ENCODE measurements around the gene CTAG1A.
A peak's percentile ranks its signal among the peaks of the same experiment; 100 is the strongest.

CTAG1A gene

GRCh38 chrX:154592505-154592904 is 7.6 kb downstream of the CTAG1A start:
- DNase-seq, result no peak
- no peaks in the 10 kb centered on the region for H3K36me3 ChIP-seq (ENCODE audit: control insufficient read depth, insufficient read depth, low read length)
- H3K79me2 ChIP-seq (ENCODE audit: control insufficient read depth, insufficient read depth, low read length), result no peaks in the 10 kb centered on the region
- no peak overlapping the region for H2BK5ac ChIP-seq (ENCODE audit: low read length)
- no peak overlapping the region for H2BK120ac ChIP-seq (ENCODE audit: low read depth, low read length)
- no peaks in the 10 kb centered on the region for H3K27me3 ChIP-seq (ENCODE audit: insufficient read depth, low read length, poor library complexity)
- H3K9ac ChIP-seq (ENCODE audit: low read length), result no peak overlapping the region
- no peak overlapping the region for H4K5ac ChIP-seq (ENCODE audit: low read length)
- no peak overlapping the region for H4K8ac ChIP-seq (ENCODE audit: low read depth, low read length)
- H3K18ac ChIP-seq (ENCODE audit: low read length), result no peak overlapping the region
- no peak overlapping the region for H2AK5ac ChIP-seq (ENCODE audit: low read length)
- H3K4me1 ChIP-seq (ENCODE audit: control insufficient read depth, low read depth, low read length), result no peaks in the 10 kb centered on the region
- H3K4me2 ChIP-seq (ENCODE audit: low read length), result no peak overlapping the region
- no peaks in the 10 kb centered on the region for H3K79me1 ChIP-seq (ENCODE audit: low read length)
- H2BK15ac ChIP-seq (replicated peaks; ENCODE audit: low read depth), result no peak overlapping the region
- H3K4me3 ChIP-seq (ENCODE audit: low read length), result no peak overlapping the region
- no peak overlapping the region for H3K4ac ChIP-seq (ENCODE audit: low read depth, low read length)
- no peak overlapping the region for H3K56ac ChIP-seq (ENCODE audit: low read length)
- no peak overlapping the region for H3K27ac ChIP-seq (ENCODE audit: low read depth, low read length)
- no peak overlapping the region for H3K23ac ChIP-seq (ENCODE audit: low read length)
- WGBS (ENCODE audit: extremely low coverage, insufficient coverage, low lambda C conversion rate), result no CpG with 5 or more reads among the region's 5 CpGs

- Histone ChIP-seq H2BK5ac (ENCODE audit: low read length) (no peak overlapping the region), H3K27me3 (ENCODE audit: insufficient read depth, low read length, poor library complexity) (no peaks in the 10 kb centered on the region), H3K79me1 (ENCODE audit: low read length) (no peaks in the 10 kb centered on the region), H4K8ac (ENCODE audit: low read depth, low read length) (no peak overlapping the region), H3K9ac (ENCODE audit: low read length) (no peak overlapping the region), H2BK120ac (ENCODE audit: low read depth, low read length) (no peak overlapping the region), H2BK15ac (replicated peaks; ENCODE audit: low read depth) (no peak overlapping the region), H3K4ac (ENCODE audit: low read depth, low read length) (no peak overlapping the region), H3K36me3 (ENCODE audit: control insufficient read depth, insufficient read depth, low read length) (no peaks in the 10 kb centered on the region), H3K56ac (ENCODE audit: low read length) (no peak overlapping the region), H4K5ac (ENCODE audit: low read length) (no peak overlapping the region), H2AK5ac (ENCODE audit: low read length) (no peak overlapping the region), H3K18ac (ENCODE audit: low read length) (no peak overlapping the region), H3K4me1 (ENCODE audit: control insufficient read depth, low read depth, low read length) (no peaks in the 10 kb centered on the region), H3K27ac (ENCODE audit: low read depth, low read length) (no peak overlapping the region), H3K4me2 (ENCODE audit: low read length) (no peak overlapping the region), H3K4me3 (ENCODE audit: low read length) (no peak overlapping the region), H3K79me2 (ENCODE audit: control insufficient read depth, insufficient read depth, low read length) (no peaks in the 10 kb centered on the region), H3K23ac (ENCODE audit: low read length) (no peak overlapping the region)
- DNase-seq, result no peak
- no CpG with 5 or more reads among the region's 5 CpGs for WGBS (ENCODE audit: extremely low coverage, insufficient coverage, low lambda C conversion rate)
Observed at GRCh38 chrX:154593201-154593600, 8.3 kb downstream of the CTAG1A start.

GRCh38 chrX:154594491-154594890 is 9.6 kb downstream of the CTAG1A start:
- Histone ChIP-seq H3K4ac (ENCODE audit: low read depth, low read length) (no peak overlapping the region), H3K9ac (ENCODE audit: low read length) (no peak overlapping the region), H3K56ac (ENCODE audit: low read length) (no peak overlapping the region), H2AK5ac (ENCODE audit: low read length) (no peak overlapping the region), H3K4me1 (ENCODE audit: control insufficient read depth, low read depth, low read length) (no peaks in the 10 kb centered on the region), H3K79me2 (ENCODE audit: control insufficient read depth, insufficient read depth, low read length) (no peaks in the 10 kb centered on the region), H4K8ac (ENCODE audit: low read depth, low read length) (no peak overlapping the region), H3K27ac (ENCODE audit: low read depth, low read length) (no peak overlapping the region), H2BK5ac (ENCODE audit: low read length) (no peak overlapping the region), H3K18ac (ENCODE audit: low read length) (no peak overlapping the region), H4K5ac (ENCODE audit: low read length) (no peak overlapping the region), H2BK15ac (replicated peaks; ENCODE audit: low read depth) (no peak overlapping the region), H3K4me2 (ENCODE audit: low read length) (no peak overlapping the region), H3K4me3 (ENCODE audit: low read length) (no peak overlapping the region), H2BK120ac (ENCODE audit: low read depth, low read length) (no peak overlapping the region), H3K27me3 (ENCODE audit: insufficient read depth, low read length, poor library complexity) (no peaks in the 10 kb centered on the region), H3K79me1 (ENCODE audit: low read length) (no peaks in the 10 kb centered on the region), H3K23ac (ENCODE audit: low read length) (no peak overlapping the region), H3K36me3 (ENCODE audit: control insufficient read depth, insufficient read depth, low read length) (no peaks in the 10 kb centered on the region)
- no CpG with 5 or more reads among the region's 4 CpGs for WGBS (ENCODE audit: extremely low coverage, insufficient coverage, low lambda C conversion rate)
- no peak for DNase-seq

GRCh38 chrX:154595559-154596249 is 10.8 kb downstream of the CTAG1A start:
- no peaks in the 10 kb centered on the region for H3K36me3 ChIP-seq (ENCODE audit: control insufficient read depth, insufficient read depth, low read length)
- DNase-seq, result peak; percentile 2
- H2AK5ac ChIP-seq (ENCODE audit: low read length), result no peak overlapping the region
- no peak overlapping the region for H3K4me2 ChIP-seq (ENCODE audit: low read length)
- no peak overlapping the region for H3K4me3 ChIP-seq (ENCODE audit: low read length)
- H3K9ac ChIP-seq (ENCODE audit: low read length), result no peak overlapping the region
- no peak overlapping the region for H3K27ac ChIP-seq (ENCODE audit: low read depth, low read length)
- H3K56ac ChIP-seq (ENCODE audit: low read length), result no peak overlapping the region
- H3K23ac ChIP-seq (ENCODE audit: low read length), result no peak overlapping the region
- H3K27me3 ChIP-seq (ENCODE audit: insufficient read depth, low read length, poor library complexity), result no peaks in the 10 kb centered on the region
- H3K4me1 ChIP-seq (ENCODE audit: control insufficient read depth, low read depth, low read length), result no peaks in the 10 kb centered on the region
- H3K18ac ChIP-seq (ENCODE audit: low read length), result no peak overlapping the region
- no peak overlapping the region for H2BK5ac ChIP-seq (ENCODE audit: low read length)
- H4K8ac ChIP-seq (ENCODE audit: low read depth, low read length), result no peak overlapping the region
- H4K5ac ChIP-seq (ENCODE audit: low read length), result no peak overlapping the region
- H3K79me1 ChIP-seq (ENCODE audit: low read length), result no peaks in the 10 kb centered on the region
- H3K79me2 ChIP-seq (ENCODE audit: control insufficient read depth, insufficient read depth, low read length), result no peaks in the 10 kb centered on the region
- H3K4ac ChIP-seq (ENCODE audit: low read depth, low read length), result no peak overlapping the region
- no CpG with 5 or more reads among the region's 2 CpGs for WGBS (ENCODE audit: extremely low coverage, insufficient coverage, low lambda C conversion rate)
- H2BK15ac ChIP-seq (replicated peaks; ENCODE audit: low read depth), result no peak overlapping the region
- no peak overlapping the region for H2BK120ac ChIP-seq (ENCODE audit: low read depth, low read length)

GRCh38 chrX:154596290-154596929 is 11.5 kb downstream of the CTAG1A start:
- no CpG with 5 or more reads among the region's 3 CpGs for WGBS (ENCODE audit: extremely low coverage, insufficient coverage, low lambda C conversion rate)
- H3K9ac ChIP-seq (ENCODE audit: low read length), result no peak overlapping the region
- DNase-seq, result peak; percentile 98

More at GRCh38 chrX:154596290-154596929, 11.5 kb downstream of the CTAG1A start:
- Histone ChIP-seq H3K36me3 (ENCODE audit: control insufficient read depth, insufficient read depth, low read length) (no peaks in the 10 kb centered on the region), H3K56ac (ENCODE audit: low read length) (no peak overlapping the region), H4K8ac (ENCODE audit: low read depth, low read length) (no peak overlapping the region), H2BK120ac (ENCODE audit: low read depth, low read length) (no peak overlapping the region), H4K5ac (ENCODE audit: low read length) (no peak overlapping the region), H3K79me1 (ENCODE audit: low read length) (no peaks in the 10 kb centered on the region), H3K27me3 (ENCODE audit: insufficient read depth, low read length, poor library complexity) (no peaks in the 10 kb centered on the region), H3K27ac (ENCODE audit: low read depth, low read length) (no peak overlapping the region), H3K4me2 (ENCODE audit: low read length) (no peak overlapping the region), H3K4ac (ENCODE audit: low read depth, low read length) (no peak overlapping the region), H3K23ac (ENCODE audit: low read length) (no peak overlapping the region), H3K18ac (ENCODE audit: low read length) (no peak overlapping the region), H2BK15ac (replicated peaks; ENCODE audit: low read depth) (no peak overlapping the region), H2AK5ac (ENCODE audit: low read length) (no peak overlapping the region), H2BK5ac (ENCODE audit: low read length) (no peak overlapping the region), H3K4me1 (ENCODE audit: control insufficient read depth, low read depth, low read length) (no peaks in the 10 kb centered on the region), H3K79me2 (ENCODE audit: control insufficient read depth, insufficient read depth, low read length) (no peaks in the 10 kb centered on the region), H3K4me3 (ENCODE audit: low read length) (no peak overlapping the region)

Measured in mesendoderm (in vitro differentiated cells).